Loucy (cell line): ENCODE measurements around the gene EXOSC10.

ENCODE experiments used
- CTCF ChIP-seq: fragments of 200-600 bp; sonication (generic); conservative IDR thresholded peaks from 2 replicates; pipeline ENCODE4 v1.5.1; 2014; ENCODE audit warnings: mild to moderate bottlenecking, antibody characterized with exemption, low read length
- EZH2phosphoT487 ChIP-seq: fragments of 200-600 bp; IDR thresholded peaks from 2 replicates; pipeline ENCODE4 v1.6.1; 2018; ENCODE audit warnings: antibody characterized with exemption, mild to moderate bottlenecking, moderate library complexity, borderline replicate concordance

DNA sequence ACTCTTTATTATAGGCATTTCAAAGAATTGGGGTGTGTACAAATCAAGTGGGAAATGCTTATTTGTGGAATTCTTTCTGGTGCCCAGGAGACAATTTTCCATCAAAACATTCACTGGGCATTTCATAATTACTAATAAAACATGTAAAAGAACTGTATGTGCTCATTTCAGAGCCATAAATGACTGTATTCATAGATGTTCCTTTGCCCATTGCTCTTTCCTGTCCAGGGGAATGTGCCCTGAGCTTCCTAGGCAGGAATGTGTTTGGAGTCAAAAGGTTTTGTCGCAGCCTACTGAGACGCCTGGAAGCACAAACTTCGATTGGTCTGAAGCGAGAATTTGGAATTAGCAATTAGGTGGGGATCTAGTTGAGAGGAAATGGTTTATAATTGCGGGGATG, 43.7 kb upstream of the EXOSC10 start:
- TF ChIP-seq CTCF (no peak), EZH2phosphoT487 (no peak)
